ENCODE measurements around the gene CDCP1. TPM values are rescaled to one million over a fixed set of nuclear protein-coding genes. Genes with fewer than 3 reads are reported as not detected.

The CDCP1 gene
- total RNA-seq, 4 donors from 2014 or later, result 0.12 to 0.82 (median 0.49) TPM

DNA sequence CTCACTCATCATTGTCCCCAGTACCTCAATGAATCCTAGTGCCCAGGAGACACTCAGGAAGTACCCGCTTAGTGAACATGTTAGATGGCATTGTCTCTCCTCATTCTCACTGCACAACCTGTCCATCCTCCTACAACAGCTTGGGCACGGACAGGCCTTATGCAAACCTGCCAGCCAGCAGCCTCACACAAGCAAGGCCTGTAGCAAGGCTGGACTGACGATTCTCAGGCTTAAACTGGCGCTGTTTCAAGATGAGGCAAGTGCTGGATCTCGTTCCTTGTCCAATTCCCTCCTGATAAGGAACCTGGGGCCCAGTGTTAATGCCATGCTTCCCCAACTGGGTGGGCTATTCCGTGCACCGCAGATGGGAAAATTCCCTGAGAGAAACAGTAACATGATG, 59.0 kb downstream of the CDCP1 start:
- H3K36me3 ChIP-seq, result no peaks in the 10 kb centered on the region
- DNase-seq (no peak), ATAC-seq (no peak)

DNA sequence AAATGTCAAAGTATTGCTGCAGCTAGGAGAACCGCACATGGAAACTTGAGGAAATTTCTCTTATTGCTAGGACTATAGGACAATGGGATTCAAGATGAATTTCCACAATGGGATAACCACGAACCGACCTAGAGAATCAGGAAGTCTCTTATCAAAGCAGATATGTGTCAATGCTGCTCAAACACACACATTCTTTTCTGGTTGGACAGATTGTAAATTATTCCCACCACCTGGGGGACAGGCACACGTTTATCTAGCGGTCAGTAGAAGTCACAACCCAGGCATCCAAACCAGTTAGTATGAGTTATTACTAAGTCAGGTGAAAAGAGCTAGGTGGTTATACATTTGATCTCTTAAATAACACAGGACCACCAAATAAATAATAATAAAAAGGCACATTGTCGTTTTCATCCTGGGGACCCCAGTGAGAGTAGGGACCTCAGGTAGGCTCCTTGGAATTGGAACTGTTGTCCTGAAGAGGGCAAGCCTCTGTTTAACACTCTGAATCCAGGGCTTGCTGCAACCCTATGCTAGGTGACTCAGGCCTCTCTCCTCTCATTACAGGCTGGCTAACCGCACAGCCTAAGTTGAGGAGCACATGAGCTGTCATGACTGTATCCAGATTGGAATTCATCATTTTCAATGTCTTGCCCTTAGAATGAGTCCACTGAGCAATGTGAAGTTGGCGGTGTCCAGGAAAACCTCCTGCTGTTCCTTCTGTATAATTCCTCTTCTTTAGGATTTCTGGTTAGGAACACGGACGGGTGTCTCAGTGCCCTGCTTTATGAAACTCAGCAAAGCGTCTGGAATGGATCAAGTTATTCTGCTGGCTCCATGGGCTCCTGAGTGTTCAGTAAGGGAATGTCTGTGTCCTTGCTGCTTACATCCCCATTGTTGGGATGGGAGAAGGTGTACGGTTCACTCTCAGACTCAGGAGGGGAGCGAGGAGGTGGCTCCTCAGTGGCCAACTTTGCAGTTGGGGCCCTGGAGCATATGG, 61.1 kb downstream of the CDCP1 start:
- Histone ChIP-seq H3K27ac (no peak overlapping the region), H3K4me1 (peaks cover 0 to 8% of the 10 kb centered on the region in 2 donors), H3K27me3 (no peaks in the 10 kb centered on the region), H3K36me3 (no peaks in the 10 kb centered on the region), H3K4me3 (no peak overlapping the region), H3K9me3 (no peaks in the 10 kb centered on the region)
- ATAC-seq (peak in 1 of 2 donors; percentile 70), DNase-seq (no peak)
- intact Hi-C loops (cut with DNase I; ENCODE audit: low total_unique reads) (no loop called here), in situ Hi-C loops (cut with MboI; ENCODE audit: low sequenced_read_pairs in 4 of 4) (no loop called here)
- TF ChIP-seq, protein P1, sequence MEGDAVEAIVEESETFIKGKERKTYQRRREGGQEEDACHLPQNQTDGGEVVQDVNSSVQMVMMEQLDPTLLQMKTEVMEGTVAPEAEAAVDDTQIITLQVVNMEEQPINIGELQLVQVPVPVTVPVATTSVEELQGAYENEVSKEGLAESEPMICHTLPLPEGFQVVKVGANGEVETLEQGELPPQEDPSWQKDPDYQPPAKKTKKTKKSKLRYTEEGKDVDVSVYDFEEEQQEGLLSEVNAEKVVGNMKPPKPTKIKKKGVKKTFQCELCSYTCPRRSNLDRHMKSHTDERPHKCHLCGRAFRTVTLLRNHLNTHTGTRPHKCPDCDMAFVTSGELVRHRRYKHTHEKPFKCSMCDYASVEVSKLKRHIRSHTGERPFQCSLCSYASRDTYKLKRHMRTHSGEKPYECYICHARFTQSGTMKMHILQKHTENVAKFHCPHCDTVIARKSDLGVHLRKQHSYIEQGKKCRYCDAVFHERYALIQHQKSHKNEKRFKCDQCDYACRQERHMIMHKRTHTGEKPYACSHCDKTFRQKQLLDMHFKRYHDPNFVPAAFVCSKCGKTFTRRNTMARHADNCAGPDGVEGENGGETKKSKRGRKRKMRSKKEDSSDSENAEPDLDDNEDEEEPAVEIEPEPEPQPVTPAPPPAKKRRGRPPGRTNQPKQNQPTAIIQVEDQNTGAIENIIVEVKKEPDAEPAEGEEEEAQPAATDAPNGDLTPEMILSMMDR (IDR thresholded peaks at IDR 0.05 in 4 of 5, conservative IDR thresholded peaks at IDR 0.05 in 1 of 5), result no peak
- no peak for TF ChIP-seq POLR2A (IDR thresholded peaks at IDR 0.05)

More for the DNA sequence above, 59.0 kb downstream of the CDCP1 start:
- Histone ChIP-seq H3K27ac (no peak overlapping the region), H3K27me3 (no peaks in the 10 kb centered on the region), H3K9me3 (no peaks in the 10 kb centered on the region), H3K4me3 (no peak overlapping the region), H3K4me1 (peaks cover 0 to 5% of the 10 kb centered on the region in 2 donors)
- no peak for TF ChIP-seq POLR2A (IDR thresholded peaks at IDR 0.05)
- TF ChIP-seq, protein P1 (IDR thresholded peaks at IDR 0.05 in 4 of 5, conservative IDR thresholded peaks at IDR 0.05 in 1 of 5), result no peak
- intact Hi-C loops (cut with DNase I; ENCODE audit: low total_unique reads), result no loop called here
- in situ Hi-C loops (cut with MboI; ENCODE audit: low sequenced_read_pairs in 4 of 4), result no loop called here

DNA sequence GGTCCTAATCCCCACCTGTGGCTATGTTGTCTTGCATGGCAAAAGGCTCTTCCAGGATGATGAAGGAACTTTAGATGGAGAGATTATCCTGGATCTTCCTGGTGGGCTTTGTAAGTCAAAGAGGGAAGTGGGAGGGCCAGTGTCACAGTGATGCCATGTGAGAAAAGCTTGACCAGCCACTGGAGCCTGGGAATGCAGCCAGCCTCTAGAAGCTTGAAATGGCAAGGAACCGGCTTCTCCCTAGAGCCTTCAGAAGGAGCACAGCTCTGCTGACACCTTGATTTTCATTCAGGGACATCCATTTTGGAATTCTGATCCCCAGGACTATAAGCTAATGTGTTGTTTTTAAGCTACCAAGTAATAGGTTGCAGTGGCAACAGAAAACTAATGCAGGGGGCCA, 61.8 kb downstream of the CDCP1 start:
- peaks cover 0 to 8% of the 10 kb centered on the region in 2 donors for H3K4me1 ChIP-seq
- intact Hi-C loops (cut with DNase I; ENCODE audit: low total_unique reads) (no loop called here), in situ Hi-C loops (cut with MboI; ENCODE audit: low sequenced_read_pairs in 4 of 4) (no loop called here)
- H3K27me3 ChIP-seq, result no peaks in the 10 kb centered on the region
- ATAC-seq (no peak), DNase-seq (no peak)
- no peak overlapping the region for H3K27ac ChIP-seq
- no peaks in the 10 kb centered on the region for H3K36me3 ChIP-seq
- H3K4me3 ChIP-seq, result no peak overlapping the region
- no peak for TF ChIP-seq POLR2A (IDR thresholded peaks at IDR 0.05)
- TF ChIP-seq, protein P1 (IDR thresholded peaks at IDR 0.05 in 4 of 5, conservative IDR thresholded peaks at IDR 0.05 in 1 of 5), result no peak
- no peaks in the 10 kb centered on the region for H3K9me3 ChIP-seq

DNA sequence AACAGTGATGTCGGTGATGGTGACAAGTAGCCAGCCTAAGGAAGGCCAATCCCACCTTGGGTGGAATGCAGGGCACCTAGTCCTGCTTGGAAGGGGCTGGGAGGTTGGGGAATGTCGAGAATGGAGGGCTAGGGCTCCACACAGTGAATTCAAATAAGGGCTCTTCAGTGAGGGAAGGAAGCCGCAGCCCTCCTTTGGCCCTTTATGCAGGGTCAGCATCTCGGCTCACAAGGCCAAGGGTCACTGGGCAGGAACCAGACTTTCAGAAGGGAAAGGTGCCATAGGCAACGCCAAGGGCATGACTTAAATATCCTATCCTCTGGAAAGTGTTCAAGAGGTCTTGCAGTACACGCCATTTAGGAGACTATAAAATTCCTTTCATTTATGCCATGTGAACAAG, 63.2 kb downstream of the CDCP1 start:
- Histone ChIP-seq H3K4me1 (peaks cover 0 to 8% of the 10 kb centered on the region in 2 donors), H3K36me3 (no peaks in the 10 kb centered on the region), H3K4me3 (no peak overlapping the region), H3K27me3 (no peaks in the 10 kb centered on the region), H3K27ac (no peak overlapping the region), H3K9me3 (no peaks in the 10 kb centered on the region)
- in situ Hi-C loops (cut with MboI; ENCODE audit: low sequenced_read_pairs in 4 of 4) (no loop called here), intact Hi-C loops (cut with DNase I; ENCODE audit: low total_unique reads) (no loop called here)
- TF ChIP-seq, protein P1 (IDR thresholded peaks at IDR 0.05 in 4 of 5, conservative IDR thresholded peaks at IDR 0.05 in 1 of 5), result no peak
- no peak for TF ChIP-seq POLR2A (IDR thresholded peaks at IDR 0.05)
- DNase-seq (no peak), ATAC-seq (no peak)

All from gastrocnemius medialis (tissue), 4 donors.